ENCODE results near the gene GSTA4.

DNA sequence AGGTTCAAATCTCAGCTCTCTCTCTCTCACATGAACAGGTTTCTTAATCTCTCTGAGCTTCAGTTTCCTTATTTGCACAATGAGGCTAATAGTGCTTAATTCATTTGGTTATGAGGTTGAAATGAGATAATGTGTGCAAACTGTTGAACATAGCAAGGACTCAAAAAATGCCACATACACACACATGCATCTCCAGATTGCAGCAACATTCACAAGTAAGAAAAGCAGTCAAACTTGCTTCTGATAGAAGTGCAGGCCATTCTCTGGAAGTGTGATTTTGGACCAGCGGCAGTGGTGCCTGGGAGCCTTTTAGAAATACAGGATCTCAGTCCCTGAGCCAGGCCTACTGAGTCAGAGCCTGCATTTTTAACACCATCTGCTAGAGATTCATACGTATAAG lies 25.7 kb downstream of the GSTA4 start:
- TF ChIP-seq, protein P1, sequence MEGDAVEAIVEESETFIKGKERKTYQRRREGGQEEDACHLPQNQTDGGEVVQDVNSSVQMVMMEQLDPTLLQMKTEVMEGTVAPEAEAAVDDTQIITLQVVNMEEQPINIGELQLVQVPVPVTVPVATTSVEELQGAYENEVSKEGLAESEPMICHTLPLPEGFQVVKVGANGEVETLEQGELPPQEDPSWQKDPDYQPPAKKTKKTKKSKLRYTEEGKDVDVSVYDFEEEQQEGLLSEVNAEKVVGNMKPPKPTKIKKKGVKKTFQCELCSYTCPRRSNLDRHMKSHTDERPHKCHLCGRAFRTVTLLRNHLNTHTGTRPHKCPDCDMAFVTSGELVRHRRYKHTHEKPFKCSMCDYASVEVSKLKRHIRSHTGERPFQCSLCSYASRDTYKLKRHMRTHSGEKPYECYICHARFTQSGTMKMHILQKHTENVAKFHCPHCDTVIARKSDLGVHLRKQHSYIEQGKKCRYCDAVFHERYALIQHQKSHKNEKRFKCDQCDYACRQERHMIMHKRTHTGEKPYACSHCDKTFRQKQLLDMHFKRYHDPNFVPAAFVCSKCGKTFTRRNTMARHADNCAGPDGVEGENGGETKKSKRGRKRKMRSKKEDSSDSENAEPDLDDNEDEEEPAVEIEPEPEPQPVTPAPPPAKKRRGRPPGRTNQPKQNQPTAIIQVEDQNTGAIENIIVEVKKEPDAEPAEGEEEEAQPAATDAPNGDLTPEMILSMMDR (IDR thresholded peaks at IDR 0.05) = no peak
- TF ChIP-seq POLR2A (IDR thresholded peaks at IDR 0.05) = no peak

Measured in heart left ventricle (tissue), 13 donors.